Ramos (cell line): ENCODE data around the gene ATXN7L1.
"Not testable (repeated sequence)": the region's sequence is repeated elsewhere in the genome, so short reads cannot be mapped to it uniquely, and the experiment has no call there.

ENCODE experiments used
- in situ Hi-C: fragments of 300-500 bp; cut with MboI; formaldehyde crosslinking; loops from one replicate; pipeline ENCODE4 v1.14.3; 2022; ENCODE audit warnings: low sequenced_read_pairs; ENCODE audit not compliant: unreplicated experiment

The ATXN7L1 gene

GRCh38 chr7:105894131-105894530, 17.7 kb upstream of the ATXN7L1 start:
- in situ Hi-C loops = no loop called here

- in situ Hi-C loops = no loop called here
Measured at GRCh38 chr7:105892387-105892786, 16.0 kb upstream of the ATXN7L1 start.

GRCh38 chr7:105890290-105890997, 14.0 kb upstream of the ATXN7L1 start:
- in situ Hi-C loops = no loop called here

DNA sequence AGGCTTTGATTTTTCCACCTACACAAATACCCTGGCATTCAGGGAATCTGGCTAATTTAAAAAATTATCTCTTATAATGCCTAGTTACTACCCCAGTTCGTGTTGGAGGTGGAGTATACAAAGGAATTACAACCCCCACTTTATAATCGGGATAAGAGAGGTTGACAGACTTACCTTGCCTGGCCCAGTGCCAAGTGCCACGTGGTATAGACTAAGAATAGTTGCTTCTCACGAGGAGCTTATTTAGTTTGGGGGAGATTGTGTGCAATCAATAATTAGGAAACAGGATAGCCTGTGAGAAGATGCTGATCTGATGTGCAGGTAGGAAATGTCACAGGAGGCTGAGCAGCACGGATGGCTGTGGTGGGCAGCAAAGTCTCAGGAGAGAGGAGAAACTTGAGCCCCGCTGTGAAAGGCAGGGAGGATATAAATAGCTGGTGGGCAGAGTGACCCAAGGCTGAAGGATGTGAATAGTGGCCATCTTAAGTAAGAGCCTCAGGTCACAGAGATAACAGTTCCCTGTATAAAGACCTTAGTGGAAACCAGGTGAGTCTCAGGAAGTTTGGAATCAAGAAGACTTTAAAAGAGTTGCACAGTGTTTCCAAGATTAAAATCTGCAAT, 11.3 kb upstream of the ATXN7L1 start:
- in situ Hi-C loops = no loop called here

- in situ Hi-C loops = no loop called here
Measured at GRCh38 chr7:105886776-105887175, 10.4 kb upstream of the ATXN7L1 start.

DNA sequence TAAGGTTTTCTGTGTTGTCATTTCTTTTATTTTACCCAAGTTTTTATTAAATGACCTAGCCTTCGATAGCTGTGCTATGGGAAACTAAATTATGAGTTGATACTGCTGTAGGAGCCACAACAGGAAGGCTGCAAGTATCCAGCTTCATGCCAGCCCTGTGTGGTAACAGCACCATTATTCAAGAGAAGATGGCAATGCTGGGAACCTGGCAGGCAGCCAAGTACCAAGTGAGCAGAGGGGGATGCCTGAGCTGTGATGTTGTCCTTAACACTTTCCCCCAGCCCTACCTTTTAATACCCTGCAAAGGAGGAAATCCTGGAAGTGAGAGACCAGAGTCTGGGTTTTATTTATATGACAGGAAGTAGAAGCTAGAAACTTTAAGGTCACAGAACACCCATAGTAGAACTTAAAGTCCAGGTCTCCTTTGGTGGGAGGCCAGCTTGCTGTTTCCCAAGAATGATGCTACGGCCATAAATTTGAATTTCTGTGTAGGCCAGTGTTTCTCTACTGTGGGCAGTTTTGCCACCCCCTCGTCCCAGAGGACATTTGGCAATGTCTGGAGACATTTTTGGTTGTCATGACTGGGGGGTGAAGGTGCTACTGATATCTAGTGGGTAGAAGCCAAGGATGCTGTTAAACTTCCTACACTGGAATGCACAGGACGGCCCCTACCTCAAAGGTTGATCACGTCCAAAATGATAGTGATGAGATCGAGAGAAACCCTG, 9.2 kb upstream of the ATXN7L1 start:
- in situ Hi-C loops = no loop called here

- in situ Hi-C loops = not testable (repeated sequence)
Measured at GRCh38 chr7:105883179-105883578, 6.8 kb upstream of the ATXN7L1 start.

DNA sequence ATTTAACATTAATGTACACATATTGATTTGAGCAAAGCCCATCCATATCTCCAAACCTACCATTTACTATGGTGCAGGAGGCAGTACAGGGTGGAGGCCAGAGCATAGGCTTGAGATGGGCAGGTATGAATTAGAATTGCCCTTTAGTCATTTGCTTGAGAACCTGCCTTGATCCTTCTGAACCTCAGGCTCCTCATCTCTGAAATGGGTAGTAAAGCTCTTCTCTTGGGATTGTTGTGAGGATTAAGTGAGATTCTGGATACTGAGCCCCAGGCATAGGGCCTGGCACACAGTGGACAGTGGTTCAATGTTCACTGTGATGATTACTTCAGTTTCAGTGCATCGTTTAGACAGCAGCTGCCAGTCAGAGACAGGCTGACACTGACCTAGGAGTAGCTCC, 5.0 kb upstream of the ATXN7L1 start:
- in situ Hi-C loops = no loop called here

GRCh38 chr7:105880571-105881330, 4.4 kb upstream of the ATXN7L1 start:
- in situ Hi-C loops = no loop called here

- in situ Hi-C loops = no loop called here
Measured at GRCh38 chr7:105879782-105880181, 3.4 kb upstream of the ATXN7L1 start.

GRCh38 chr7:105878746-105879605, 2.6 kb upstream of the ATXN7L1 start:
- in situ Hi-C loops = no loop called here

GRCh38 chr7:105877736-105878135, 1.3 kb upstream of the ATXN7L1 start:
- in situ Hi-C loops = no loop called here

DNA sequence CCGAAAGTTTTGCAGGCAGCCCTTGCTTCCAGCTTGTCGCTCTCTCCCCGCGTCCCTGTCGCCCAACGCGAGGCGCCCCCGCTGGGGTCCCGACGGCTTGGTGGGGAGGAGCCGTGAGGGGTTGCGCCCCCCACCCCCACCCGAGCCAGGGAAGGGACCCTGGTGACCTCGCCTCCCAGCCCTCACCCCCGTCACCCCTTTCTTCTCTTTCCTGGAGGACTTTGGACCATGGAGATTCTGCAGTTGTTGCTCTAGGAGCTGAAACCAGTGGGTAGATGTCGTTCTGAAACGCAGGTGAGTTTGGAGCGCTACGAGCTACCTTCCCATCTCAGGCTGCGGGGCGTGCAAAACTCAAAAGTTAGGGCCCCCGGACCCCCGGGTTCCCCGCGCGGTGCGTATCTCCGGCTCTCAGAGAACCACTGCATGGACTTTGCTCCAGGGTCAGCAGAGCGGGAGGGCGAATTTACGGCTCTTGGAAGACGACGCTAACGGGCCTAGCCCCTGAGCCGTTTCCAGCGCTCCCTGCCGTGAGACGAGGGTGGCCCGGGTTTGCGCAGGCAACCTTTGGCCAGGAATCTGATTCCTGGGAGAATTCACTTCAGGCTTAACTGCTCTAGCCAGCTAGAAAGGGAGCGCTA, 684 bp upstream of the ATXN7L1 start:
- in situ Hi-C loops = no loop called here

GRCh38 chr7:105875505-105875904, 894 bp downstream of the ATXN7L1 start:
- in situ Hi-C loops = no loop called here

GRCh38 chr7:105874055-105874454, 2.3 kb downstream of the ATXN7L1 start:
- in situ Hi-C loops = no loop called here

GRCh38 chr7:105872491-105872890, 3.9 kb downstream of the ATXN7L1 start:
- in situ Hi-C loops = no loop called here

- in situ Hi-C loops = no loop called here
Measured at GRCh38 chr7:105871142-105871541, 5.3 kb downstream of the ATXN7L1 start.

GRCh38 chr7:105866102-105866801, 10.1 kb downstream of the ATXN7L1 start:
- in situ Hi-C loops = no loop called here

GRCh38 chr7:105863876-105864275, 12.5 kb downstream of the ATXN7L1 start:
- in situ Hi-C loops = no loop called here
